Muscle of arm (tissue), 12 donors: Measurements from ENCODE around the gene EFCC1. TPM values are rescaled to one million over a fixed set of nuclear protein-coding genes. Genes with fewer than 3 reads are reported as not detected.
"Not testable (repeated sequence)": the region's sequence is repeated elsewhere in the genome, so short reads cannot be mapped to it uniquely, and the experiment has no call there.

Source experiments
- DNase-seq: peaks from one replicate; pipeline ENCODE4 v3.0.0-alpha.2; 2013
- polyA plus RNA-seq, 12 donors: library from polyadenylated mRNA; unstranded; fragments of 120-200 nt; gene quantifications; one replicate each; pipeline ENCODE4 v1.2.1, GENCODE V29; 2013; ENCODE audit not compliant: insufficient read length in 12 of 12

EFCC1 gene
- polyA plus RNA-seq, 12 donors, result 0.78 to 4.5 (median 1.2) TPM; not detected in 2

DNA sequence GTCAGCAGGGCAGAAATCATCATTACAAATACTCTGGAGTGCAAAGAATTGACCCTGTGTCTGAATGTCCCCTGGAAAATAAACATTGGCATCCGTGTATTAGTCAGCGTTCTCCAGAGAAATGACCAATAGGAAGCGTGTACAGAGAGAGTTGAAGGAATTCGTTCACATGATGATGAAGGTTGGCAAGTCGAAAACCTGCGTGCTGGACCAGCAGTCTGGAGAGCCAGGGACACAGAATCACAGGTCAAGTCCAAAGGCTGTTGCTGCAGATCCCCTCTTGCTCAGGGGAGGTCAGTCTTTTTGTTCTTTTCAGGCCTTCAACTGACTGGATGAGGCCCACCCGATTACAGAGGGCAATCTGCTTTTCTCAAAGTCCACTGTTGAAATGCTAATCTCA, 76.1 kb downstream of the EFCC1 start:
- no peak for DNase-seq

GRCh38 chr3:129078510-129078909, 77.4 kb downstream of the EFCC1 start:
- DNase-seq, result no peak

DNA sequence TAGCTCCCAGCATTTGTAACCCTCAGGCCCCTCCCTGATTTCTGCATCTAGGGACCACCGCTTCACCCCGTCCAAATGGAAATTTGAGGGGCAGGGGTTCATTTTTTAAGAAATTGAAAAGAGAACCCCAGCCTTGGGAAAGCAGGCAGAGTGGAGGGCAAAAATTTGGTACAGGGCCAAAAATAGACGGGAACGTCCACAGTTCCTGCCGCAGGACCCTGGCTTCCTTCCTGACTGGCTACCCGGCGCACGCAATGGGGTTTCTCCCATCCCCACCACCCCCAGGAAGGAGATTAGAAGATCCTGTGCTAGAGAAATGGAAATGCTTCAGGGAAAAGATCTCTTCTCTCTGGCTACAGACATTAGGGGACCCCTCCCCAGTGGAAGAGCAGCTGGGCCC, 80.4 kb downstream of the EFCC1 start:
- no peak for DNase-seq

- DNase-seq, result no peak
These were observed 80.9 kb downstream of the EFCC1 start for GRCh38 chr3:129082026-129082425.

DNA sequence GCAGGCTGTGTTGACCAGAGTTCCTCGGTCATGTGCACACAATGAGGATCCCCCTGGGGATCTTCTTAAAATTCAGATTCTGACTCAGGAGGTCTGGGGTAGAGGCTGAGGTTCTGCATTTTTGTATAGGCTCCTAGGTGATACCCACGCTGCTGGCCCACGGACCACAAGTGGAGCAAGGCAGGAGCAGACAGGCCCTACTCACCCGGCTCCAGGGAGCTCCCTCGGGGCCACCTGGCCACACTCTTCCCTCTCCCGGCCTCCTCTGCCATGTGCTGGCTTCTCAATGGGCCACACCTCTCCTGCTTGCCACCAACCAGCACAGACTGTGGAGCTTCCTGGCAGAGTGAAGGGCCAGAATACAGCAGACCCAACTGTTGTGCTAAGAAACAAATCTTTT, 83.4 kb downstream of the EFCC1 start:
- no peak for DNase-seq

GRCh38 chr3:129085165-129085715, 84.1 kb downstream of the EFCC1 start:
- DNase-seq, result no peak

DNA sequence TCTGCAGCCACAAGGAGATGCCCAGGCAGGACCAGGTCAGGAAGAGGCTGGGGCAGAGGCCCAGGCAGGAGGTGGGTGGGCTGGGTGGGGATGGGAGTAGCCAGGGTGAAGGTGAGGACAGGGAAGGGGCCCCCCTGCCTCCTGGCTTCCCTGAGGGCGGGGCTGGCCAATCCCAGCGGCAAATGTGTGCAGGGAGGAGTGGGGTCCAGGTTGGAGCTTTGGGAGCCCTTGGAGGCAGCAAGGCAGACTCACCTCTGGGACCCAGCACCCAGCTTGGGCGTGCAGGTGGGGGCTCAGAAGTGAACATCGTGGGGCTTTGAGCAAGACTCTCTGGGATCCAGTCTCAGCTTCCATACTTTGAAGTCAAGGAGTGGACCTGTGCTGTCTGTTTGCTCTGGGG, 84.7 kb downstream of the EFCC1 start:
- DNase-seq, result no peak

DNA sequence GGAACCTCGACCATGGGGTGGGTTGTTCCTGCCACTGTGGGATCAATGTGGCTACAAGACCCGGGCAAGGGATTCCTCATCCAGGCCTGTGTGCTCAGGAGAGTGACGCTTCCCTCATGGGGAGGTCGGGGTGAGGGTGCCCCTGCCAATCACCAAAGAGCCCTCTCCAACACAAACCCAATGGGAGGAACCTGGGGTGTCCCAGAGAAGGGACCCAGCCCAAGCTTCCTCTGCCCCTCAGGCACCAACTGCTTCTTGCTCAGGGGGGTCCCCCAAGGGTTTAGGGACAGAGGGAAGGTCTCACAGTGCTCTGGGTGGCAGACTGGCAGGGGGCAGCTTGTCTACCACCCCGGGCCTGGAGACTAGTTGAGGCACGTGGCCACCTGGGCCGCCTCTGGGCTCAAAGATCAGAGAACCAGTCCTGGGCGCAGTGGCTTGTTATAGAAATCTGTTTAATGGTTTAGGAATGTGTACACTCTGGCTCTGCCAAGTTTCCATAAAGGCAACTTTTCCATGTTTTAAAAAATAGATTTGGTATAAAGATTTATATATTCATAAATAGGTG, 86.1 kb downstream of the EFCC1 start:
- DNase-seq, result peak; percentile 60

- peak; percentile 51 for DNase-seq
These were observed 86.8 kb downstream of the EFCC1 start for GRCh38 chr3:129087904-129088303.

DNA sequence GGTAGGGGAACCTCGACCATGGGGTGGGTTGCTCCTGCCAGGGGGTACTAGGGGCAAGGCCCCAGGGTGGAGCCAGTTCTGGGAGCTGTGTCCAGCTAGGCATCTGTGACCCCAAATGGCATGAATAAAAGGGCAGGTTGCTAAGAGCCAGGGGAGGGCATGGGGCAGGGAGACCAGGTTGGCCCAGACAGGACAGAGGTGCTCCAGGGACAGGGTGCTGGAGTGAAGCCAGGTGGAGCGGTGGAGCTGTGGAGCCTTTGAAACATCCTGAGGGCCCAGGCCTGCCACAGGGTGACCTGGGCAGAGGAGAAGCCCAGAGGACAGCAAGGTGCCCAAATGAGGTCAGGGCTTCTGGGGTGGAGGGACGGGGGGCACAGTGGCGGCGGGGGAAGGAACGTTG, 87.2 kb downstream of the EFCC1 start:
- DNase-seq, result not testable (repeated sequence)

Other genes starting within 250 kb of the EFCC1 start
- 10 to 100 TPM in 11 of 12 donors, not detected in 1; 21.3 to 46.4 (median 26.5) TPM for gene ACAD9, start 121.7 kb upstream of the EFCC1 start, polyA plus RNA-seq
- 1 to 10 TPM in 7 of 12 donors, under 1 TPM in 3, not detected in 2; 0.42 to 3.9 (median 1.1) TPM for gene CFAP92, start 7.2 kb upstream of the EFCC1 start, polyA plus RNA-seq
- gene GP9, start 59.5 kb downstream of the EFCC1 start, polyA plus RNA-seq, result under 1 TPM in 9 of 12 donors, not detected in 3; 0.13 to 0.75 (median 0.34) TPM
- 10 to 100 TPM in 1 of 12 donors, 1 to 10 TPM in 10, not detected in 1; 1.1 to 11.2 (median 1.9) TPM for gene RAB43, start 120.5 kb downstream of the EFCC1 start, polyA plus RNA-seq
- 10 to 100 TPM in 11 of 12 donors, not detected in 1; 34.5 to 54.9 (median 39.0) TPM for gene ISY1, start 159.8 kb downstream of the EFCC1 start, polyA plus RNA-seq
- gene CNBP, start 182.6 kb downstream of the EFCC1 start, polyA plus RNA-seq, result 100 to 1,000 TPM in 11 of 12 donors, not detected in 1; 251 to 359 (median 334) TPM
- 100 to 1,000 TPM in 9 of 12 donors, 10 to 100 TPM in 2, not detected in 1; 97.0 to 131 (median 109) TPM for gene COPG1, start 248.3 kb downstream of the EFCC1 start, polyA plus RNA-seq